A673 (cell line): ENCODE data around the gene POU2AF1.

Experiments used
- CTCF ChIP-seq: fragments of 300-800, 200-600 bp; sonication (generic); conservative IDR thresholded peaks from 2 replicates; pipeline ENCODE4 v1.5.1; 2017; ENCODE audit warnings: low read depth, mild to moderate bottlenecking, antibody characterized with exemption, low read length, moderate library complexity, mixed read lengths
- EZH2 ChIP-seq: fragments of 200-600 bp; sonication (generic); IDR thresholded peaks from 2 replicates; pipeline ENCODE4 v1.6.1; 2017; ENCODE audit warnings: borderline replicate concordance, low read depth, mild to moderate bottlenecking, mixed read lengths, antibody characterized with exemption, low read length; ENCODE audit not compliant: poor library complexity, severe bottlenecking

- no peak for TF ChIP-seq CTCF
- TF ChIP-seq EZH2, result no peak
Measured at GRCh38 chr11:111362887-111363411, 16.1 kb downstream of the POU2AF1 start.
